PC-3 (cell line): Measurements from ENCODE around the gene NIFK. TPM values are rescaled to one million over a fixed set of nuclear protein-coding genes. Genes with fewer than 3 reads are reported as not detected.

ENCODE experiments used
- ATAC-seq: fragments of 200-7000 bp; cut with Tn5 transposase; 2 replicates; pipeline ENCODE4 v1.9.1; 2020; ENCODE audit warnings: mild to moderate bottlenecking, moderate library complexity
- Bru-seq: library from RNA; stranded (reverse); fragments of 400-500 nt; gene quantifications from one replicate; lab custom pipeline; 2021; lab: Mats Ljungman, UMichigan
- BruChase-seq, 2 experiments: library from RNA; stranded (reverse); fragments of 400-500 nt; gene quantifications; one replicate each; lab custom pipeline; 2021; lab: Mats Ljungman, UMichigan
- BruUV-seq: library from RNA; stranded (reverse); fragments of 400-500 nt; replicated peaks from 2 replicates; lab custom pipeline; 2021; lab: Mats Ljungman, UMichigan
- CTCF ChIA-PET: fragments of 300-600 bp; sonication (Branson Sonifier 250); formaldehyde crosslinking; loops from one replicate; lab custom pipeline; 2022; ENCODE audit warnings: antibody characterized with exemption; lab: Charles Lee
- POLR2A ChIA-PET: fragments of 300-600 bp; sonication (Branson Sonifier 250); formaldehyde crosslinking; loops from one replicate; lab custom pipeline; 2022; ENCODE audit warnings: antibody characterized with exemption; ENCODE audit not compliant: unreplicated experiment; lab: Charles Lee
- DNase-seq: peaks from one replicate; pipeline ENCODE4 v3.0.0-alpha.2; 2015
- H2AFZ ChIP-seq: fragments of 300-600 bp; sonication (generic); 2 replicates; pipeline ENCODE4 v1.6.0; 2016; ENCODE audit warnings: antibody characterized with exemption, low read length
- H3F3A ChIP-seq: fragments of 300-600 bp; sonication (generic); one replicate; pipeline ENCODE4 v1.6.0; 2017; ENCODE audit warnings: antibody characterized with exemption, low read length, control low read depth, mild to moderate bottlenecking; ENCODE audit not compliant: unreplicated experiment
- H3K27ac ChIP-seq: fragments of 300-600 bp; sonication (generic); 2 replicates; pipeline ENCODE4 v1.5.1; 2016; ENCODE audit warnings: mild to moderate bottlenecking, low read length
- H3K27me3 ChIP-seq: fragments of 300-600 bp; sonication (generic); 2 replicates; pipeline ENCODE4 v1.6.1; 2016; ENCODE audit warnings: low read length, mixed read lengths
- H3K36me3 ChIP-seq: fragments of 300-600 bp; sonication (generic); 2 replicates; pipeline ENCODE4 v1.6.1; 2016; ENCODE audit warnings: low read depth, mixed run types, low read length, mixed read lengths
- H3K4me1 ChIP-seq: fragments of 300-600 bp; sonication (generic); 2 replicates; pipeline ENCODE4 v1.5.1; 2016; ENCODE audit warnings: low read length; ENCODE audit not compliant: insufficient read depth
- H3K4me2 ChIP-seq: fragments of 300-600 bp; sonication (generic); 2 replicates; pipeline ENCODE4 v1.6.0; 2016; ENCODE audit warnings: low read length
- H3K4me3 ChIP-seq: fragments of 300-600 bp; sonication (generic); 2 replicates; pipeline ENCODE4 v1.5.1; 2016; ENCODE audit warnings: mild to moderate bottlenecking, low read length, mixed read lengths
- H3K79me2 ChIP-seq: fragments of 300-600 bp; sonication (generic); 2 replicates; pipeline ENCODE4 v1.6.1; 2017; ENCODE audit warnings: low read length, mixed read lengths
- H3K9ac ChIP-seq: fragments of 300-600 bp; sonication (generic); 2 replicates; pipeline ENCODE4 v1.6.0; 2016; ENCODE audit warnings: mild to moderate bottlenecking, low read length
- H3K9me2 ChIP-seq: fragments of 300-600 bp; sonication (generic); replicated peaks from 2 replicates; pipeline ENCODE4 v1.6.1; 2016; ENCODE audit warnings: mixed run types, low read length, mixed read lengths
- H3K9me3 ChIP-seq: fragments of 300-600 bp; sonication (generic); 2 replicates; pipeline ENCODE4 v1.6.1; 2016; ENCODE audit warnings: low read length, mixed read lengths
- H4K20me1 ChIP-seq: fragments of 300-600 bp; sonication (generic); 2 replicates; pipeline ENCODE4 v1.6.1; 2016; ENCODE audit warnings: low read length, mixed read lengths
- EZH2 ChIP-seq: fragments of 300-600 bp; sonication (generic); IDR thresholded peaks from one replicate; pipeline ENCODE4 v1.6.1; 2017; ENCODE audit warnings: antibody characterized with exemption, mild to moderate bottlenecking, low read length; ENCODE audit not compliant: unreplicated experiment
- EZH2phosphoT487 ChIP-seq: fragments of 300-600 bp; sonication (generic); IDR thresholded peaks from 2 replicates; pipeline ENCODE4 v1.6.1; 2018; ENCODE audit warnings: mild to moderate bottlenecking, antibody characterized with exemption, low read length, borderline replicate concordance
- intact Hi-C: fragments of 100-400 bp; cut with micrococcal nuclease; formaldehyde crosslinking; loops from 2 replicates; pipeline ENCODE4 v1.9.0; 2023
- long read RNA-seq: library from polyadenylated mRNA; unstranded; transcript quantifications from one replicate; pipeline ENCODE4 v2.0.0, GENCODE V29; 2021; ENCODE audit not compliant: unreplicated experiment
- total RNA-seq: library from RNA; depleted of rRNA; stranded (reverse); fragments of >200 nt; gene quantifications from 2 replicates; pipeline ENCODE4 v1.2.3, GENCODE V29; 2014; rRNA removed
- TF ChIP-seq, protein P1 (sequence below): fragments of 300-600 bp; sonication (generic); conservative IDR thresholded peaks from 2 replicates; pipeline ENCODE4 v1.5.1; 2017; ENCODE audit warnings: antibody characterized with exemption, low read depth, mild to moderate bottlenecking, low read length

NIFK gene
- 42.1 and 64.1 TPM in 2 replicates for total RNA-seq
- percentile 92 among the genes with signal in this experiment for Bru-seq, nascent RNA
- percentile 95 among the genes with signal in this experiment for BruChase-seq, experiment 1, labeled RNA remaining after a 6-hour chase
- BruChase-seq, experiment 2, labeled RNA remaining after a 2-hour chase: percentile 95 among the genes with signal in this experiment
- long read RNA-seq, transcript NIFK-201 (7 exons, 1,734 nt): major isoform, 55 of 63 reads
- long read RNA-seq, partial matches to known transcripts: 3 of 63 reads
- long read RNA-seq, other reads (novel, unspliced or antisense): 3 of 63 reads

DNA sequence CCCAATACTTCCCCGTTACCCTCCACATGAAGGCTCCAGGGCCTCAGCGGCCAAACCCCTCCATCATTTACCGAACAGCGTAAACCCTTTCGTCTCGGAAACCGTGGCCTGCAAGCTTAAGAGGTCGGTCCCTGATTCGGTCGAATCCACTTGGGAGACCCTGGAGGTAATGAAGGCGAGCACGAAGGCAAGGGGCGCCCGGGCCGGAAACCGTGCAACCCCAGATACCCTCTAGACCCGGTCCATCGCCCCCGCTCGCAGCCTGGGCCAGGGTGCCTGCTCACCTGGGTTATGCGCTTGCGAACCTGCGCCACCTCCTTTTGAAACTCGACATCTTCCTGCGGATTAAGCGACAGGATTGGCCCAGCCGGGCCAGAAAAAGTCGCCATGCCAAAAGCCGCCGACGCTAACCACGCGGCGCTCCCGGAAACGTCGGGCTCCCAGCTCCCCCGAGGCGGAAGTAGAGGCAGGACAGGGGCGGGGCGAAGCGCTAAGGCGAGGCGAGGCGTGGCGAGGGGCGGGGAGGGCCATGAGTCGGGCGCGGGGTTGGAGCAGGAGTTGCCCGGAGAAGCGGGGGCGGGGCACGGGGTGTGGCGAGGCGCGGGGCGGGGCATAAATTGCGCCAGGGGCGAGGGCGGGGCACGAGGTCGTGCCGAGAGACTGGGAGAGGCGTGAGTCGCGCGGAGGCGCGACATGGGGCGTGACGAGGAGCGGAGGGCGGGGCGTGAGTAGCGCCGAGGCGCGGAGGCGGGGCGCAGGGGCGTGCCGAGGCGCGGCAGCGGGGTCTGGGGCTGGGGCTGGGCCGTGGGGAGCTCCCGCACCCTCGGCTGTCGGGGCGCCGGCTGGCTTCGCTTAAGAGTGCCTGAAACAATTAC, at the start of gene NIFK:
TSS of gene NIFK (minus strand) at position 414 of the 875 bp plus-strand sequence. CDS start at position 389, 25 bp downstream.
- Histone ChIP-seq H3K27me3 (no peaks in the 10 kb centered on the region), H3K4me3 (peak within 1 kb of the TSS; percentile 100), H3K9ac (peak within 1 kb of the TSS; percentile 100), H3F3A (no peaks in the 10 kb centered on the region), H3K79me2 (peaks cover 40% of the 10 kb centered on the region), H2AFZ (peak within 1 kb of the TSS; percentile 88), H3K27ac (peak within 1 kb of the TSS; percentile 68), H3K4me2 (peak within 1 kb of the TSS; percentile 90), H3K9me2 (no peaks in the 10 kb centered on the region), H3K36me3 (peaks cover 25% of the 10 kb centered on the region; the same call in 1 of the 2 replicates), H3K4me1 (peaks cover 9% of the 10 kb centered on the region), H4K20me1 (peaks cover 16% of the 10 kb centered on the region), H3K9me3 (no peaks in the 10 kb centered on the region)
- peak; percentile 96 for DNase-seq
- ATAC-seq: peak; percentile 93
- BruUV-seq: no TSS peak
- ChIA-PET POLR2A (interaction anchor here (0.6 to 0.8 kb wide), 3 partner anchors 42 to 372 kb away, joined by 3 to 21 read pairs (median 3); no protein-coding TSS in a partner anchor), CTCF (interaction anchor here (0.7 kb wide), 2 partner anchors 88 to 170 kb away, joined by 5 to 22 read pairs; no protein-coding TSS in a partner anchor)
- intact Hi-C loops: loop anchor here (1.0 to 2.0 kb wide), 2 partner anchors 18 to 205 kb away; partner anchors contain the start of gene TSN
- TF ChIP-seq, protein P1, sequence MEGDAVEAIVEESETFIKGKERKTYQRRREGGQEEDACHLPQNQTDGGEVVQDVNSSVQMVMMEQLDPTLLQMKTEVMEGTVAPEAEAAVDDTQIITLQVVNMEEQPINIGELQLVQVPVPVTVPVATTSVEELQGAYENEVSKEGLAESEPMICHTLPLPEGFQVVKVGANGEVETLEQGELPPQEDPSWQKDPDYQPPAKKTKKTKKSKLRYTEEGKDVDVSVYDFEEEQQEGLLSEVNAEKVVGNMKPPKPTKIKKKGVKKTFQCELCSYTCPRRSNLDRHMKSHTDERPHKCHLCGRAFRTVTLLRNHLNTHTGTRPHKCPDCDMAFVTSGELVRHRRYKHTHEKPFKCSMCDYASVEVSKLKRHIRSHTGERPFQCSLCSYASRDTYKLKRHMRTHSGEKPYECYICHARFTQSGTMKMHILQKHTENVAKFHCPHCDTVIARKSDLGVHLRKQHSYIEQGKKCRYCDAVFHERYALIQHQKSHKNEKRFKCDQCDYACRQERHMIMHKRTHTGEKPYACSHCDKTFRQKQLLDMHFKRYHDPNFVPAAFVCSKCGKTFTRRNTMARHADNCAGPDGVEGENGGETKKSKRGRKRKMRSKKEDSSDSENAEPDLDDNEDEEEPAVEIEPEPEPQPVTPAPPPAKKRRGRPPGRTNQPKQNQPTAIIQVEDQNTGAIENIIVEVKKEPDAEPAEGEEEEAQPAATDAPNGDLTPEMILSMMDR: no peak
- TF ChIP-seq EZH2 (no peak), EZH2phosphoT487 (no peak)

DNA sequence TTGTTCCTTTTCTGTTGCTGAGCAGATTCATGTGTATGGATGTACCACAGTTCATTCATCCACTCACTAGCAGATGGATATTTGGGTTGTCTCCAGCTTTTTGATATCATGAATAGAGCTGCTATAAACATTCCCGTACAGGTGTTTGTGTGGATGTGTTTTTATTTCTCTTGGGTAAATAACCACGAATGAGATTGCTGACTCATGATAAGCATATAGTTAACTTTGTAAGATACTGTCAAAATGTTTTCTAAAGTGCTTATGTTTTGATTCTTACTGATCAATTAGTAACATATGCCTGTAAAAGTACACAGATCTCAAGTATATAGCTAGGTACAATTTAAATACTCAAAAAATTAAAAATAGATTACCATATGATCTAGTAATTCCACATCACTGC, 46.5 kb upstream of the NIFK start:
- no peaks in the 10 kb centered on the region for H4K20me1 ChIP-seq
- DNase-seq (no peak), ATAC-seq (no peak)
- no peaks in the 10 kb centered on the region for H3K36me3 ChIP-seq
- H3K4me2 ChIP-seq: no peak overlapping the region
- POLR2A ChIA-PET: no interaction called here
- intact Hi-C loops: no loop called here
- H3K9me2 ChIP-seq: no peaks in the 10 kb centered on the region
- H3K9me3 ChIP-seq: no peaks in the 10 kb centered on the region
- no TSS peak for BruUV-seq
- peaks cover 18% of the 10 kb centered on the region; the same call in 1 of the 2 replicates for H3K27me3 ChIP-seq
- no peak overlapping the region for H2AFZ ChIP-seq
- no peak overlapping the region for H3K27ac ChIP-seq
- no peak overlapping the region for H3K4me3 ChIP-seq
- no peaks in the 10 kb centered on the region for H3K79me2 ChIP-seq
- CTCF ChIA-PET: no interaction called here
- no peaks in the 10 kb centered on the region for H3K4me1 ChIP-seq
- TF ChIP-seq EZH2 (no peak), EZH2phosphoT487 (no peak)
- no peaks in the 10 kb centered on the region for H3F3A ChIP-seq
- no peak overlapping the region for H3K9ac ChIP-seq

DNA sequence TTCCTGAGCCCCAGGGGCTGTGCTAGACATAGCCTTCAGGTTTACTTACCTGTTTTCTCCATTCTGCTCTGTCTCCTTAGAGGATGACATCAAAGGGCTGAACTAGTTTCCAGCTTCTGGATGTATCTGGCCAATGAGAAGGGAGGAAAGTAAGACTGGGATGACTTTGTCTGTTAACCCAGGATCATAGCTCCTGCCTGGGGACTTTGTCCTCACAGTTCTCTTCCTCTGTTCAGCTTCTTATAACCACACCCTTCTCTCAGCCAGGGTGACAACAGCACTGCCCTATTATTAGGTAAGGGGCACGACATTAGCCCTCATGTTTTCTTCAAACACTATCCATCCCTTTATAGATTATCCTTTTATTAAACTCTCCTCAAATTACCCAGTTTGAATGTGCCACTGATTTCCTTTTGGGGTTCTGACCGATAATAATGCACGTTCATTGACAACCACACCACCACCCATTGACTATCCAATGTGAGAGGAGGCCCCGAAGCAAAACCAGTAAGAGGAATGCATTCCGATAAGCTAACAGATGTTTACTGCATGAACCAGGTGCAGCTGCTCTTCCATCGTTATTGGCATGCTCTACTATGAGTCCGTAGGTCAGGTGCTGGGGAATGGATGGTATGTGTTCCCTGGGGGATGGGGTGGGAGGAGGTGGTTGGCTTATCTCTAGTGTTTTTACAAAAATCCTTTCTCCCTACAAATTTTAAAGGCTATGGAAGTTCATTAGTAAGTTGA, 42.2 kb upstream of the NIFK start:
- ATAC-seq: no peak
- Histone ChIP-seq H3K4me1 (peaks cover 16% of the 10 kb centered on the region; the same call in 1 of the 2 replicates), H3K9ac (no peak overlapping the region), H3K9me2 (no peaks in the 10 kb centered on the region), H3K4me2 (no peak overlapping the region), H2AFZ (no peak overlapping the region), H3K79me2 (no peaks in the 10 kb centered on the region), H4K20me1 (no peaks in the 10 kb centered on the region), H3F3A (no peaks in the 10 kb centered on the region), H3K9me3 (no peaks in the 10 kb centered on the region), H3K27me3 (0 out of 2 replicates have a peak, but pooled peaks cover 3% of the 10 kb centered on the region), H3K36me3 (no peaks in the 10 kb centered on the region), H3K4me3 (no peak overlapping the region), H3K27ac (no peak overlapping the region)
- DNase-seq: no peak
- BruUV-seq: no TSS peak
- ChIA-PET POLR2A (no interaction called here), CTCF (no interaction called here)
- no peak for TF ChIP-seq EZH2phosphoT487
- TF ChIP-seq, protein P1: no peak
- TF ChIP-seq EZH2: no peak
- intact Hi-C loops: no loop called here
